Posterior vena cava (tissue), 2 donors: ENCODE results near the gene DLG2. TPM values are rescaled to one million over a fixed set of nuclear protein-coding genes. Genes with fewer than 3 reads are reported as not detected.
"Not testable (repeated sequence)": the region's sequence is repeated elsewhere in the genome, so short reads cannot be mapped to it uniquely, and the experiment has no call there.

Experiments
- DNase-seq: peaks from one replicate; pipeline ENCODE4 v3.0.0-alpha.2; 2020; ENCODE audit warnings: low spot score
- intact Hi-C, 2 donors: fragments of 100-400 bp; cut with DNase I; formaldehyde crosslinking; loops; one replicate each; pipeline versions ENCODE4 v1.14.1 to v1.14.2; 2022 to 2023
- total RNA-seq, 2 donors: library from RNA; stranded (reverse); fragmentation: NEBNext Ultra II Directional; extraction: Animal tissue kit (Norgen Biotek cat#: 25700); gene quantifications; one replicate each; pipeline ENCODE4 v1.2.1, GENCODE V29; 2021
- donor health status: DM: yes; HTN: yes; CAD: no.
- donor health status: DM: yes; HTN: yes; CAD: no.

DLG2 gene
- total RNA-seq, 2 donors from 2014 or later: 17.2 to 20.5 TPM

DNA sequence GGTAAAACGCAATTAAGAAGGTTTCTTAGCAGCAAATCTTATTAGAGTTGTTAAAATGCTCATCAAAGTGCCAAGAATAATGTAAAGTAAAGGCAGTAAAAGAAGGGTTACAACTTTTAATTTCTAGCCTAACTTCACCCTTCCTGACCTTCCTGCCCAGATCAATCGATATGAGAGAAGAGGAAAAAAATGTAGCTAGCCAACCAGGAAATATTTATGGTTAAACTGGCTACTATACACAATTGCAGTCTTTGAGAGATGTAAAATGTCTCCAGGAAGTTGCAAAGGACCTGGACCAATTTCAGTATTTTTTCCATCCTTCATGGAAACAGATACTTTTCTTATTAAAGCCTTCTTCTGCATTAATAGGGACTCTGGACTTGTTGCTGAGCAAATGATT lies 2199.2 kb downstream of the DLG2 start:
- DNase-seq: no peak
- intact Hi-C loops: no loop called here

DNA sequence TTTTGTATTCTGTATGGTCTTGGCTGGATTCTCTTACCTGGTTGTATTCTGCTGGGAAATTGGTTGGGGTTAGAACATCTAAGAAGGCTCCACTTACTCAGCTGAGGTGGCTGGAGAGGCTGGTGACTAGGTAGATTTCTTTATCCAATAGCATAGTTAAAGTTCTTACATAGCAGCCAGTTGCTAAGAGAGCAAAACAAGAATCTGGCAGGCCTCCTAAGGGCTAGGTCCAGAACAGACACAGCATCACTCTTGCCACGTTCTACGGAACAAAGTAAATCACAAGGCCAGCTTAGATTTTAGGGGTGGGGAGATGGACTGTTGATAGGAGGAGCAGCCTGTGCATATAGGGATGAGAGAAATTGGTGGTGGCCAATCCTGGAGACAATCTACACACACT lies 2199.6 kb downstream of the DLG2 start:
- DNase-seq: no peak
- intact Hi-C loops: no loop called here

DNA sequence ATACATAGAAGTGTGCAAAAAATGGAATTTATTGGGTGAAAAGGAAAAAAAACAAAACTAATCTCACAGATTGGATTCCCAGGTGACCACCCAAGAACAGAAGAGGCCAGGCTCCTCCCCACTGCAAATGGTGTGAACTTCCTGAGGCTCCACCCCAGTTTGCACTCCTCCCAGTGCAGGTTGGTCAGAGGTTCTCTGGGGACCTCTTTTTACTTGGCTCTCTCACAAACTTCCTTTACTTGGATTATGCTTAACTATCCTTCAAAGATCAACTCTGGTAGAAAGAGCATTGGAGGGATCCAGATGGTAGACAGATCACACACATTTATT lies 2202.0 kb downstream of the DLG2 start:
- intact Hi-C loops: no loop called here
- DNase-seq: no peak

DNA sequence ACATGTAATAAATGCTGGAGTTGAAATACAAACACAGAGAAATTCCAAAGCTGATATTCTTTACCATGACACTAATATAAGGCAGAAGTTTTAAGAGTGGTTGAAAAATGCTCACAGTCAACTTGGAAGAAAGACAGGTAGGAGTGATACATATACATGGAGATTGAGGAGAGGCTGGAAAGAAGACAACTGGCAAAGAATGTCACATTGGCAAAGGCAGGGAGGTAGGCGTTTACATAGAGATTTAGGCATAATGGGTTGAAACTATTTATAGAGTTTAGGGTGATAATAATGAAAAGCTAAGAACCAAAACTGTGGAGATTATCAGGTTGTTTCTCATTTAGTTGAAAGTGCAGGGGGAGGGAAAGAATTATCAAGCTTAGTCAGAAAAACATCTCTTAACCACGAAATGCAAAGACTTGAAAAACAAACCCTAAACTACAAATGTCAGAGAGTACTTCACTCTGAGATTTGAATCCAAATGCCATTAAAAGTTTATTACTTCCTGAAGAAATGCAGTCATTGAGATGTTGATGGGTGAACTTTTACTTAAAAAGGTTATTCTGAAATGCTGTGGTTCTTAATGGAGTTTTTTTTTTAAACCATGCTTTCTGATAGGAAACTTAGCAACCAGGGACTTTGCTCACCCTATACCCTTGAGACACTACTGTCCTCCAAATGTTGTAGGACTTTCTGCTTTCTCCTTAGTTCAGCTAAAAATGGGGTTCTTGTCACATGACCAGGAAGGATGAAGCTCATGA lies 2202.6 kb downstream of the DLG2 start:
- DNase-seq: no peak

DNA sequence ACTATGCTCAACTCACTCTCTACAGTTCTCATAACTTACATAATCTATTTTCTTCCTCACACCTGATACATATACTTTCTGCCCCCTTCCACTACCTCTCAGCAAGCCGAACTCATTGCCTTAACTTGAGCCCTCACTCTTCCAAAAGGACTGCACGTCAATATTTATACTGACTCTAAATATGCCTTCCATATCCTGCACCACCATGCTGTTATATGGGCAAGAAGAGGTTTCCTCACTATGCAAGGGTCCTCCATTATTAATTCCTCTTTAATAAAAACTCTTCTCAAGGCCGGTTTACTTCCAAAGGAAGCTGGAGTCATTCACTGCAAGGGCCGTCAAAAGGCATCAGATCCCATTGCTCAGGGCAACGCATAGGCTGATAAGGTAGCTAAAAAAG lies 2204.5 kb downstream of the DLG2 start:
- intact Hi-C loops, DNase-seq: not testable (repeated sequence)

More for the DNA sequence above, 2202.6 kb downstream of the DLG2 start:
- intact Hi-C loops: no loop called here

DNA sequence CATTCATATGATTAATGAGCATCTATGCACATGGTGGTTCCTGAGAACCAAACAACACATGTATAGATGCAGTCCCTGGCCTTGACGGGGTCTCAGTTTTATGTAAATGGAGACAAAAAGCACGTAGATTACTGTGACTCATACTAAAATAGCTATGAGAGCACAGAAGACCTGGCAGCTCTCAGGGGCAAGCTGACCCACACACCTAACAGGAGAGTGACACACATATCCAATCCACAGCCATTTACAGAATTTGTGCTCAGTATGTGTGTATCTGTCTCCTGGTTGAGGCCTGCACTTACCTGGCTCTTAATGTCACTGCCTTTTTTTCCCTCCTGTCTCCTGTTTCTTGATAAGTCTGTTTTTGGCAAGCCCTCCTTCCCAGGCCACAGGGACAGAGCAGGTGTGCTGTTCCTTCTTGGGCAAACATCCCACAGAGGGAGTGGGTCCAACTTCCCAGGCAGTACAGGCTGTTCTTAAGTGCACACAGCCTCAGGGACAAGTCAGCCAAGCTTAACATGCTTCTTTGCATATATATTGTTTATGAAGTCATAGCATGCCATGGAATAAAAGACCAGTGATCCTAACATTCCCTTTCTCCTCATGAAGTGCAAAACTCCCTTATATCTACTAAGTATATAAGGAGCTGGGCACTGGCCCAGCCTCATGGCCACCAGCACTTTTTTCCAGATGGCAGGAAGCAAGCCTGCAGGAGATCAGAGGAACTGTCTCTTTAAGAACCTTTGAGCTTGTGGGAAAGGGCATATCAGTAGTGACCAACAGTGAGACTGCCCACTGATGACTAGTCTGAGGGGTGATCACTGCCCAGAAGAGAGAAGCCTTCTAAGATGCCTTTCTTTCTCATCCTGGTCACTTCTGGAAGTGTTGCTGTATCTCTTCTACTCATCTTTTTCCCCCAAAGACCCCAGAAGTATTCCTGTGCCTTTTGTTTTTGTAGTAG lies 2216.3 kb downstream of the DLG2 start:
- intact Hi-C loops: no loop called here

DNA sequence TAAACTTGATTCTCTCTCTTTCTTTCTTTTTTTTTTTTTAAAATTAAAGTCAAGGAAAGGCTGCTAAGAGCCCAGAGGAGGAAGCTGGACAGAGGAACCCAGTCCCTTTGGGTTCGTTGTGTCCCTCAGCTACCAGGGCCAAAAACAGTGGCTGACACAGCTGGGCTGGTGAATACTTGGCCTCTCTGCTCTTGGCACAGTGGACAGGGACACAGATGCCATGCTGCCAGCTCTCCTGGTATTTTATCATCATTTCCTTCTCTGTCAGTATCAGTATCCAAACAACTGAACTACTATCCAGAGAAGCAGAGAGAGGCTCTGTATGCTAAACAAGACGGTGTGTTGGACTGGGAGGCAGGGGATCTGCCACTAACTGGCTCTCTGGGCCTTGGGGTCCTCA lies 2217.3 kb downstream of the DLG2 start:
- intact Hi-C loops: no loop called here
- DNase-seq: no peak

More for the DNA sequence above, 2216.3 kb downstream of the DLG2 start:
- no peak for DNase-seq

DNA sequence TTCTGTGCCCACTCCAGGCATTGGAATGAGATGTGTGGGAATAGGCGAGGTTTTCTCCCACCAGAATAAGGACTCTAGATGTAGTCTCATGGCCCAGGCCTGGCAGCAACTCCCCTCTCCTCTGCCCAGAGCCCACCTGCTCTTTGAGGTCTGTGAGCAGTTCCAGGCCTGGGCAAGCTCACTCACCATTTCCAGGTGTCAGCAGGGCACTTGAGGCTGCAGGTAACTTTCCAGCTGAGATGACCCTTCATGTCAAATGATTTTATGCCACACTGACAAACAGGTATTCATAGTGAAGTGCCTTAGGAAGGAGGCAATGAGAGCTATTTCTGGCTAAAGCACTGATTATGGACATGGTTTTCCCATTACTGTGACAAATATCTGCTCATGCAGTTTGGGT lies 2217.7 kb downstream of the DLG2 start:
- DNase-seq: no peak
- intact Hi-C loops: no loop called here

DNA sequence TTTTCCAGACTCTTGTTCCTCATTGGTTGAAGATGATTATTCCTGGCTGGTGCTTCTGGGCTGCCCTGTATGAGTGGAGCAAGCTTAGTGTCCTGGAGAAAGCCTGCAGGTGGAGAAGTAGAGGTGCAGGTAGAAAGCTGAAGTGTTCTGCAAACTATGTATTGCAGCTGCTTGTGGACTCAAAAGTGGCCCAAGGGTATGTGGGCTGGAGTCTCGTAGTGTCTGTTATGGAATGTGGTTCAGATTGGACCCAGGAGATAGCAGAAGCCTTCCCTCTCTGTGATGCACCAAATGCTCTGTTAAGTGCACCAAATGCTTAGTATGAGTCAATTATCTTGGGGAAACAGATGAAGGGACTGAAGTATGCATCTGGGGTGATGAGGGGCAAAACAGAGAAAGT lies 2218.2 kb downstream of the DLG2 start:
- DNase-seq: no peak
- intact Hi-C loops: no loop called here

Other genes with a start within 250 kb of the DLG2 start
- 10 to 100 TPM; 55.1 to 59.5 TPM for gene TMEM126B, start 1.2 kb upstream of the DLG2 start, total RNA-seq
- gene TMEM126A, start 20.6 kb upstream of the DLG2 start, total RNA-seq: 10 to 100 TPM; 29.6 to 30.2 TPM
- 10 to 100 TPM; 31.7 to 34.5 TPM for gene CREBZF, start 37.8 kb upstream of the DLG2 start, total RNA-seq
- gene CCDC89, start 58.9 kb upstream of the DLG2 start, total RNA-seq: 1 to 10 TPM; 1.3 to 2.5 TPM
- gene SYTL2, start 183.8 kb upstream of the DLG2 start, total RNA-seq: 100 to 1,000 TPM; 144 to 183 TPM
- gene CCDC83, start 228.0 kb upstream of the DLG2 start, total RNA-seq: not detected